OCI-LY1 (cell line): ENCODE data around the gene ZFTA.
A peak's percentile ranks its signal among the peaks of the same experiment; 100 is the strongest.

ENCODE experiments used
- H2AFZ ChIP-seq: fragments of 200-600 bp; sonication (generic), shearing (Covaris generic); 2 replicates; pipeline ENCODE4 v1.6.0; 2014; ENCODE audit warnings: antibody characterized with exemption, mild to moderate bottlenecking, low read length
- H3F3A ChIP-seq: fragments of 200-600 bp; sonication (generic), shearing (Covaris generic); 2 replicates; pipeline ENCODE4 v1.6.0; 2014; ENCODE audit warnings: mild to moderate bottlenecking, antibody characterized with exemption, low read length, moderate library complexity; ENCODE audit not compliant: insufficient read depth
- H3K27ac ChIP-seq: fragments of 200-600 bp; sonication (generic); 2 replicates; pipeline ENCODE4 v1.5.1; 2014; ENCODE audit warnings: low read length, mixed run types, mild to moderate bottlenecking, low read depth; ENCODE audit not compliant: poor library complexity, severe bottlenecking
- H3K27me3 ChIP-seq: fragments of 200-600 bp; sonication (generic); 2 replicates; pipeline ENCODE4 v1.6.0; 2014; ENCODE audit warnings: antibody characterized with exemption, mild to moderate bottlenecking, low read length, moderate library complexity; ENCODE audit not compliant: insufficient read depth
- H3K36me3 ChIP-seq: fragments of 200-600 bp; sonication (generic); 2 replicates; pipeline ENCODE4 v1.6.1; 2014; ENCODE audit warnings: mild to moderate bottlenecking, antibody characterized with exemption, low read length, moderate library complexity, mixed read lengths; ENCODE audit not compliant: insufficient read depth
- H3K4me1 ChIP-seq: fragments of 200-600 bp; sonication (generic); 2 replicates; pipeline ENCODE4 v1.5.1; 2014; ENCODE audit warnings: mild to moderate bottlenecking, low read length, moderate library complexity; ENCODE audit not compliant: insufficient read depth, severe bottlenecking
- H3K4me2 ChIP-seq: fragments of 200-600 bp; sonication (generic), shearing (Covaris generic); 2 replicates; pipeline ENCODE4 v1.6.1; 2014; ENCODE audit warnings: low read length
- H3K4me3 ChIP-seq: fragments of 200-600 bp; sonication (generic); 2 replicates; pipeline ENCODE4 v1.5.1; 2014; ENCODE audit warnings: low read length, low read depth, mild to moderate bottlenecking, mixed read lengths; ENCODE audit not compliant: poor library complexity, severe bottlenecking
- H3K79me2 ChIP-seq: fragments of 200-600 bp; shearing (Covaris generic); 2 replicates; pipeline ENCODE4 v1.6.1; 2016; ENCODE audit warnings: mixed run types, low read length, mixed read lengths; ENCODE audit not compliant: insufficient read depth
- H3K9ac ChIP-seq: fragments of 200-600 bp; sonication (generic), shearing (Covaris generic); 2 replicates; pipeline ENCODE4 v1.6.1; 2014; ENCODE audit warnings: mild to moderate bottlenecking, low read length, mixed read lengths
- H3K9me2 ChIP-seq: fragments of 200-600 bp; sonication (generic), shearing (Covaris generic); 2 replicates; pipeline ENCODE4 v1.6.1; 2014; ENCODE audit warnings: low read depth, mild to moderate bottlenecking, low read length, mixed read lengths
- H3K9me3 ChIP-seq: fragments of 200-600 bp; shearing (Covaris generic); 2 replicates; pipeline ENCODE4 v1.6.1; 2014; ENCODE audit warnings: low read length, mixed read lengths
- H4K20me1 ChIP-seq: fragments of 200-600 bp; sonication (generic), shearing (Covaris generic); 2 replicates; pipeline ENCODE4 v1.6.0; 2016; ENCODE audit warnings: mild to moderate bottlenecking, low read length; ENCODE audit not compliant: insufficient read depth
- CTCF ChIP-seq: fragments of 200-600 bp; sonication (generic), shearing (Covaris generic); IDR thresholded peaks from 2 replicates; pipeline ENCODE4 v1.5.1; 2017; ENCODE audit warnings: mild to moderate bottlenecking, antibody characterized with exemption, low read length, moderate library complexity, mixed read lengths
- EZH2 ChIP-seq: fragments of 200-600 bp; sonication (generic), shearing (Covaris generic); IDR thresholded peaks from 2 replicates; pipeline ENCODE4 v1.8.0; 2017; ENCODE audit warnings: borderline replicate concordance, mixed run types, mild to moderate bottlenecking, antibody characterized with exemption, low read length, moderate library complexity, mixed read lengths

Gene ZFTA

GRCh38 chr11:63768237-63769041 is at the start of gene ZFTA:
ZFTA (minus strand) TSS chr11:63768775; CDS start chr11:63768622, 153 bp downstream.
- Histone ChIP-seq H3K36me3 (no peaks in the 10 kb centered on the region), H3K27me3 (no peaks in the 10 kb centered on the region), H3K9ac (peak within 1 kb of the TSS; percentile 72), H2AFZ (no peak within 1 kb of the TSS), H3K4me1 (peaks cover 22% of the 10 kb centered on the region), H3F3A (no peaks in the 10 kb centered on the region), H3K4me3 (peak within 1 kb of the TSS; percentile 69), H3K79me2 (no peaks in the 10 kb centered on the region), H3K9me3 (no peaks in the 10 kb centered on the region), H3K9me2 (no peaks in the 10 kb centered on the region), H4K20me1 (no peaks in the 10 kb centered on the region), H3K27ac (peak within 1 kb of the TSS; percentile 7), H3K4me2 (peak within 1 kb of the TSS; percentile 92)
- no peak for TF ChIP-seq EZH2
- peak; percentile 20; the same call in 1 of the 2 replicates for TF ChIP-seq CTCF

GRCh38 chr11:63817758-63818498 is 49.4 kb upstream of the ZFTA start:
- H4K20me1 ChIP-seq: no peaks in the 10 kb centered on the region
- H3K79me2 ChIP-seq: peaks cover 23% of the 10 kb centered on the region
- H3K36me3 ChIP-seq: peaks cover 80% of the 10 kb centered on the region
- no peak overlapping the region for H3K9ac ChIP-seq
- H3K9me2 ChIP-seq: no peaks in the 10 kb centered on the region
- no peaks in the 10 kb centered on the region for H3K27me3 ChIP-seq
- peaks cover 14% of the 10 kb centered on the region for H3K4me1 ChIP-seq
- H3K4me3 ChIP-seq: no peak overlapping the region
- no peaks in the 10 kb centered on the region for H3K9me3 ChIP-seq
- no peak overlapping the region for H3K4me2 ChIP-seq
- H3K27ac ChIP-seq: no peak overlapping the region
- H2AFZ ChIP-seq: no peak overlapping the region
- H3F3A ChIP-seq: no peaks in the 10 kb centered on the region
- TF ChIP-seq EZH2 (no peak), CTCF (no peak)

- H3K27ac ChIP-seq: no peak overlapping the region
- H3K9ac ChIP-seq: no peak overlapping the region
- H3K27me3 ChIP-seq: no peaks in the 10 kb centered on the region
- no peaks in the 10 kb centered on the region for H3F3A ChIP-seq
- H3K36me3 ChIP-seq: peaks cover 68% of the 10 kb centered on the region
- TF ChIP-seq CTCF: no peak
- H4K20me1 ChIP-seq: no peaks in the 10 kb centered on the region
- no peaks in the 10 kb centered on the region for H3K9me2 ChIP-seq
- no peaks in the 10 kb centered on the region for H3K9me3 ChIP-seq
- H3K4me3 ChIP-seq: no peak overlapping the region
- peaks cover 23% of the 10 kb centered on the region for H3K79me2 ChIP-seq
- H2AFZ ChIP-seq: no peak overlapping the region
- H3K4me2 ChIP-seq: no peak overlapping the region
- H3K4me1 ChIP-seq: peaks cover 18% of the 10 kb centered on the region
Measured at GRCh38 chr11:63816732-63817131, 48.2 kb upstream of the ZFTA start.
